Loucy (cell line): Measurements from ENCODE around the gene WTIP.

Experiments
- H2AFZ ChIP-seq: fragments of 200-600 bp; sonication (generic); 2 replicates; pipeline ENCODE4 v1.6.0; 2016; ENCODE audit warnings: antibody characterized with exemption, mild to moderate bottlenecking, low read length, moderate library complexity
- H3F3A ChIP-seq: fragments of 200-600 bp; 2 replicates; pipeline ENCODE4 v1.6.0; 2016; ENCODE audit warnings: antibody characterized with exemption, low read depth, mild to moderate bottlenecking
- H3K27me3 ChIP-seq: fragments of 200-600 bp; sonication (generic); 2 replicates; pipeline ENCODE4 v1.6.1; 2014; ENCODE audit warnings: low read length, mild to moderate bottlenecking; ENCODE audit not compliant: insufficient read depth, poor library complexity, severe bottlenecking
- H3K36me3 ChIP-seq: fragments of 200-600 bp; sonication (generic); 2 replicates; pipeline ENCODE4 v1.6.1; 2016; ENCODE audit warnings: low read length; ENCODE audit not compliant: insufficient read depth
- H3K4me1 ChIP-seq: fragments of 200-600 bp; sonication (generic); 2 replicates; pipeline ENCODE4 v1.5.1; 2014; ENCODE audit warnings: low read length, mild to moderate bottlenecking; ENCODE audit not compliant: insufficient read depth, poor library complexity, severe bottlenecking
- H3K4me2 ChIP-seq: fragments of 200-600 bp; sonication (generic); 2 replicates; pipeline ENCODE4 v1.6.0; 2014; ENCODE audit warnings: antibody characterized with exemption, low read length, low read depth, mild to moderate bottlenecking; ENCODE audit not compliant: poor library complexity, severe bottlenecking
- H3K4me3 ChIP-seq: fragments of 200-600 bp; sonication (generic); 2 replicates; pipeline ENCODE4 v1.5.1; 2014; ENCODE audit warnings: low read length, mild to moderate bottlenecking, mixed read lengths; ENCODE audit not compliant: poor library complexity, severe bottlenecking
- H3K79me2 ChIP-seq: fragments of 200-600 bp; sonication (generic); 2 replicates; pipeline ENCODE4 v1.6.1; 2014; ENCODE audit warnings: low read length; ENCODE audit not compliant: insufficient read depth
- H3K9ac ChIP-seq: fragments of 200-600 bp; sonication (generic); 2 replicates; pipeline ENCODE4 v1.6.0; 2014; ENCODE audit warnings: mild to moderate bottlenecking, low read depth, low read length, moderate library complexity; ENCODE audit not compliant: poor library complexity, severe bottlenecking
- H3K9me2 ChIP-seq: fragments of 200-600 bp; sonication (generic); replicated peaks from 2 replicates; pipeline ENCODE4 v1.6.1; 2016; ENCODE audit warnings: low read depth, low read length, mixed read lengths
- H3K9me3 ChIP-seq: fragments of 200-600 bp; sonication (generic); 2 replicates; pipeline ENCODE4 v1.6.1; 2014; ENCODE audit warnings: mild to moderate bottlenecking, antibody characterized with exemption, low read length, low read depth; ENCODE audit not compliant: insufficient read depth
- H4K20me1 ChIP-seq: fragments of 200-600 bp; sonication (generic); 2 replicates; pipeline ENCODE4 v1.6.0; 2014; ENCODE audit warnings: antibody characterized with exemption, low read length, mild to moderate bottlenecking; ENCODE audit not compliant: insufficient read depth, poor library complexity, severe bottlenecking
- EZH2phosphoT487 ChIP-seq: fragments of 200-600 bp; IDR thresholded peaks from 2 replicates; pipeline ENCODE4 v1.6.1; 2018; ENCODE audit warnings: antibody characterized with exemption, mild to moderate bottlenecking, moderate library complexity, borderline replicate concordance
- TF ChIP-seq, protein P1 (sequence below): fragments of 200-600 bp; sonication (generic); conservative IDR thresholded peaks from 2 replicates; pipeline ENCODE4 v1.5.1; 2014; ENCODE audit warnings: mild to moderate bottlenecking, antibody characterized with exemption, low read length

WTIP gene

DNA sequence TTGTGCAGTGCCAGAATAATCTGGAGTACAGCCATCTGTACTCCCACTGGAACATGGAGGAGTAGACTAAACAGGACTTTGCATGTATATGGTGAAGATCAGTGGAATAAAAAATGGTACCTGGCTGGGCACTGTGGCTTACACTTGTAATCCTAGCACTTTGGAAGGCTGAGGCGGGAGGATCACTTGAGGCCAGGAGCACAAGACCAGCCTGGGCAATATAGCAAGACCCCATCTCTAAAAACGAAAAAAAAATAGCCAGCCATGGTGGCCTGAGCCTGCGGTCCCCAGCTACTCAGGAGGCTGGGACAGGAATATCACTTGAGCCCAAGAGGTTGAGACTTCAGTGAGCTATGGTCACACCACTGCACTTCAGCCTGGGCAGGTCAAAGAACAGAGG is 33.4 kb upstream of the WTIP start:
- H3K79me2 ChIP-seq: peaks cover 10% of the 10 kb centered on the region; the same call in 1 of the 2 replicates
- H3K4me2 ChIP-seq: no peak overlapping the region
- no peaks in the 10 kb centered on the region for H3F3A ChIP-seq
- H3K36me3 ChIP-seq: peaks cover 91% of the 10 kb centered on the region
- H3K9me3 ChIP-seq: no peaks in the 10 kb centered on the region
- peaks cover 29% of the 10 kb centered on the region for H4K20me1 ChIP-seq
- H3K4me1 ChIP-seq: no peaks in the 10 kb centered on the region
- H2AFZ ChIP-seq: no peak overlapping the region
- H3K9ac ChIP-seq: no peak overlapping the region
- no peak overlapping the region for H3K4me3 ChIP-seq
- H3K9me2 ChIP-seq: no peaks in the 10 kb centered on the region
- H3K27me3 ChIP-seq: no peaks in the 10 kb centered on the region
- TF ChIP-seq, protein P1, sequence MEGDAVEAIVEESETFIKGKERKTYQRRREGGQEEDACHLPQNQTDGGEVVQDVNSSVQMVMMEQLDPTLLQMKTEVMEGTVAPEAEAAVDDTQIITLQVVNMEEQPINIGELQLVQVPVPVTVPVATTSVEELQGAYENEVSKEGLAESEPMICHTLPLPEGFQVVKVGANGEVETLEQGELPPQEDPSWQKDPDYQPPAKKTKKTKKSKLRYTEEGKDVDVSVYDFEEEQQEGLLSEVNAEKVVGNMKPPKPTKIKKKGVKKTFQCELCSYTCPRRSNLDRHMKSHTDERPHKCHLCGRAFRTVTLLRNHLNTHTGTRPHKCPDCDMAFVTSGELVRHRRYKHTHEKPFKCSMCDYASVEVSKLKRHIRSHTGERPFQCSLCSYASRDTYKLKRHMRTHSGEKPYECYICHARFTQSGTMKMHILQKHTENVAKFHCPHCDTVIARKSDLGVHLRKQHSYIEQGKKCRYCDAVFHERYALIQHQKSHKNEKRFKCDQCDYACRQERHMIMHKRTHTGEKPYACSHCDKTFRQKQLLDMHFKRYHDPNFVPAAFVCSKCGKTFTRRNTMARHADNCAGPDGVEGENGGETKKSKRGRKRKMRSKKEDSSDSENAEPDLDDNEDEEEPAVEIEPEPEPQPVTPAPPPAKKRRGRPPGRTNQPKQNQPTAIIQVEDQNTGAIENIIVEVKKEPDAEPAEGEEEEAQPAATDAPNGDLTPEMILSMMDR: no peak
- no peak for TF ChIP-seq EZH2phosphoT487

DNA sequence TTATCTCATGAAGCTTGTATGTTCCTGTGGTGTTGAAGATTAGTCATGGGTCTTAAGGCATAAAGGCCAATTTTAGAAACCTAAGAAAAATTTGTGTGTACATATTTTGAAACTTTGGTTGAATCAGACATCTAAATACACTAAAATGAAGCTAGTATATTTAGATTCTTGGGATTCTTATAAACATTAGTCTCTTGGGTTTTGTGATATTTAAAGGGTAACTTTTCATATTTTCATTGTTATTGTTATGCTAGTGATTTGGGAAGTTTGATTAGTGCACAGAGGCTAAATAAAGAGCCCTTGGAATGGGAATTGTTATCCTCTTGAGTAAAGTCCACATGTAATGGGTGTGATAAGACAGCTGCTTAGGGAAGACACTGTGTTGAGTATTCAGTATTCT is 28.8 kb upstream of the WTIP start:
- peaks cover 26% of the 10 kb centered on the region for H4K20me1 ChIP-seq

DNA sequence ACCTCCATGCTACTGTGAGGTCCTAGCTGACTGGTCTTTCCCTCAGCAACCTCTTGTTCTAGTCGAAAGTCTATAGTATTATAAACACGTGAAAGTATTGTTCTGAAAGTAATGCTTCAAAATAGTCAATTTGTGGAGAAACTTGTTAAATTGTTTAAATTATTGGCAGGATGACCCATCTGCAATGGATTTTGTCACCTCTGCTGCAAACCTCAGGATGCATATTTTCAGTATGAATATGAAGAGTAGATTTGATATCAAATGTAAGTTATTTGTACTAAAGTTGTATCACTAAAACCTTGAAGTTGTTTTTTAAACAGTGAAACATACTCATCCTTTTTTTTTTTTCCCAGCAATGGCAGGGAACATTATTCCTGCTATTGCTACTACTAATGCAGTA is 27.5 kb upstream of the WTIP start:
- H3K9ac ChIP-seq: no peak overlapping the region
- H3K9me3 ChIP-seq: no peaks in the 10 kb centered on the region
- H3K4me3 ChIP-seq: no peak overlapping the region
- peaks cover 82% of the 10 kb centered on the region for H3K36me3 ChIP-seq
- no peaks in the 10 kb centered on the region for H3K9me2 ChIP-seq
- H3F3A ChIP-seq: no peaks in the 10 kb centered on the region; the same call in 1 of the 2 replicates
- TF ChIP-seq, protein P1: no peak
- no peak for TF ChIP-seq EZH2phosphoT487
- peaks cover 14% of the 10 kb centered on the region; the same call in 1 of the 2 replicates for H3K79me2 ChIP-seq
- H3K4me2 ChIP-seq: no peak overlapping the region
- H2AFZ ChIP-seq: no peak overlapping the region
- no peaks in the 10 kb centered on the region for H3K4me1 ChIP-seq
- no peaks in the 10 kb centered on the region for H3K27me3 ChIP-seq
- peaks cover 27% of the 10 kb centered on the region for H4K20me1 ChIP-seq

More for the DNA sequence above, 28.8 kb upstream of the WTIP start:
- H3K9me2 ChIP-seq: no peaks in the 10 kb centered on the region
- peaks cover 6% of the 10 kb centered on the region; the same call in 1 of the 2 replicates for H3K79me2 ChIP-seq
- H3F3A ChIP-seq: no peaks in the 10 kb centered on the region
- H2AFZ ChIP-seq: no peak overlapping the region
- H3K9me3 ChIP-seq: no peaks in the 10 kb centered on the region
- no peak overlapping the region for H3K9ac ChIP-seq
- no peak overlapping the region for H3K4me3 ChIP-seq
- H3K27me3 ChIP-seq: no peaks in the 10 kb centered on the region
- no peaks in the 10 kb centered on the region for H3K4me1 ChIP-seq
- H3K36me3 ChIP-seq: peaks cover 82% of the 10 kb centered on the region
- no peak overlapping the region for H3K4me2 ChIP-seq
- TF ChIP-seq, protein P1: no peak
- TF ChIP-seq EZH2phosphoT487: no peak
